PC-3 (cell line): ENCODE measurements around the gene AREL1. TPM values are rescaled to one million over a fixed set of nuclear protein-coding genes. Genes with fewer than 3 reads are reported as not detected.

Experiments used
- ATAC-seq: fragments of 200-7000 bp; cut with Tn5 transposase; 2 replicates; pipeline ENCODE4 v1.9.1; 2020; ENCODE audit warnings: mild to moderate bottlenecking, moderate library complexity
- BruUV-seq: library from RNA; stranded (reverse); fragments of 400-500 nt; replicated peaks from 2 replicates; lab custom pipeline; 2021; lab: Mats Ljungman, UMichigan
- CTCF ChIA-PET: fragments of 300-600 bp; sonication (Branson Sonifier 250); formaldehyde crosslinking; loops from one replicate; lab custom pipeline; 2022; ENCODE audit warnings: antibody characterized with exemption; lab: Charles Lee
- POLR2A ChIA-PET: fragments of 300-600 bp; sonication (Branson Sonifier 250); formaldehyde crosslinking; loops from one replicate; lab custom pipeline; 2022; ENCODE audit warnings: antibody characterized with exemption; ENCODE audit not compliant: unreplicated experiment; lab: Charles Lee
- DNase-seq: peaks from one replicate; pipeline ENCODE4 v3.0.0-alpha.2; 2015
- H2AFZ ChIP-seq: fragments of 300-600 bp; sonication (generic); 2 replicates; pipeline ENCODE4 v1.6.0; 2016; ENCODE audit warnings: antibody characterized with exemption, low read length
- H3F3A ChIP-seq: fragments of 300-600 bp; sonication (generic); one replicate; pipeline ENCODE4 v1.6.0; 2017; ENCODE audit warnings: antibody characterized with exemption, low read length, control low read depth, mild to moderate bottlenecking; ENCODE audit not compliant: unreplicated experiment
- H3K27ac ChIP-seq: fragments of 300-600 bp; sonication (generic); 2 replicates; pipeline ENCODE4 v1.5.1; 2016; ENCODE audit warnings: mild to moderate bottlenecking, low read length
- H3K27me3 ChIP-seq: fragments of 300-600 bp; sonication (generic); 2 replicates; pipeline ENCODE4 v1.6.1; 2016; ENCODE audit warnings: low read length, mixed read lengths
- H3K36me3 ChIP-seq: fragments of 300-600 bp; sonication (generic); 2 replicates; pipeline ENCODE4 v1.6.1; 2016; ENCODE audit warnings: low read depth, mixed run types, low read length, mixed read lengths
- H3K4me1 ChIP-seq: fragments of 300-600 bp; sonication (generic); 2 replicates; pipeline ENCODE4 v1.5.1; 2016; ENCODE audit warnings: low read length; ENCODE audit not compliant: insufficient read depth
- H3K4me2 ChIP-seq: fragments of 300-600 bp; sonication (generic); 2 replicates; pipeline ENCODE4 v1.6.0; 2016; ENCODE audit warnings: low read length
- H3K4me3 ChIP-seq: fragments of 300-600 bp; sonication (generic); 2 replicates; pipeline ENCODE4 v1.5.1; 2016; ENCODE audit warnings: mild to moderate bottlenecking, low read length, mixed read lengths
- H3K79me2 ChIP-seq: fragments of 300-600 bp; sonication (generic); 2 replicates; pipeline ENCODE4 v1.6.1; 2017; ENCODE audit warnings: low read length, mixed read lengths
- H3K9ac ChIP-seq: fragments of 300-600 bp; sonication (generic); 2 replicates; pipeline ENCODE4 v1.6.0; 2016; ENCODE audit warnings: mild to moderate bottlenecking, low read length
- H3K9me2 ChIP-seq: fragments of 300-600 bp; sonication (generic); replicated peaks from 2 replicates; pipeline ENCODE4 v1.6.1; 2016; ENCODE audit warnings: mixed run types, low read length, mixed read lengths
- H3K9me3 ChIP-seq: fragments of 300-600 bp; sonication (generic); 2 replicates; pipeline ENCODE4 v1.6.1; 2016; ENCODE audit warnings: low read length, mixed read lengths
- H4K20me1 ChIP-seq: fragments of 300-600 bp; sonication (generic); 2 replicates; pipeline ENCODE4 v1.6.1; 2016; ENCODE audit warnings: low read length, mixed read lengths
- EZH2 ChIP-seq: fragments of 300-600 bp; sonication (generic); IDR thresholded peaks from one replicate; pipeline ENCODE4 v1.6.1; 2017; ENCODE audit warnings: antibody characterized with exemption, mild to moderate bottlenecking, low read length; ENCODE audit not compliant: unreplicated experiment
- EZH2phosphoT487 ChIP-seq: fragments of 300-600 bp; sonication (generic); IDR thresholded peaks from 2 replicates; pipeline ENCODE4 v1.6.1; 2018; ENCODE audit warnings: mild to moderate bottlenecking, antibody characterized with exemption, low read length, borderline replicate concordance
- intact Hi-C: fragments of 100-400 bp; cut with micrococcal nuclease; formaldehyde crosslinking; loops from 2 replicates; pipeline ENCODE4 v1.9.0; 2023
- total RNA-seq: library from RNA; depleted of rRNA; stranded (reverse); fragments of >200 nt; gene quantifications from 2 replicates; pipeline ENCODE4 v1.2.3, GENCODE V29; 2014
- TF ChIP-seq, protein P1 (sequence below): fragments of 300-600 bp; sonication (generic); conservative IDR thresholded peaks from 2 replicates; pipeline ENCODE4 v1.5.1; 2017; ENCODE audit warnings: antibody characterized with exemption, low read depth, mild to moderate bottlenecking, low read length

AREL1 gene
- total RNA-seq, 1 experiment from 2014 or later, result 32.1 TPM

DNA sequence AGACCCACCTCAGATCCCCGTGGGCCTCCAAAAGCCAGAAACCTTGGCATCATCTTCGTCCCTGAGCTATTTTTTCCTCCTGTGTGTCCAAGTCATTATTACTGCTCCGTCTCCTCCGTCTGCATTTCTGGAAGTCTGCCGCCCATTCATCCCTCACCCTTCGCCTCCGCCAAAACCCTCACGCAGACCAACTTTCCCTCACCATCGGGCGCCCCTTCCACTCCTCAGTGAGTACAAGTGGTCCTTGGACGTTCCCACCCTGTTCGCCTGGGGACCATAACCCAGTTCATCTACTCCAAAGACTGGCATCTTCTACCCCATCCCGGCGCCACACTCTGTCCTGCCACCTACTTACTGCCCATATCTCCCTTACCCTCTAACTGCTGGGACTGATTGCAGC is 97.1 kb downstream of the AREL1 start:
- no TSS peak for BruUV-seq
- Histone ChIP-seq H3K9ac (no peak overlapping the region), H4K20me1 (no peaks in the 10 kb centered on the region), H3K4me1 (peaks cover 82% of the 10 kb centered on the region), H3K27ac (peak overlapping the region; percentile 79; the same call in 1 of the 2 replicates), H3K4me3 (no peak overlapping the region), H3K9me3 (no peaks in the 10 kb centered on the region), H3K79me2 (peaks cover 10% of the 10 kb centered on the region), H3K9me2 (no peaks in the 10 kb centered on the region), H3K27me3 (no peaks in the 10 kb centered on the region), H3K36me3 (no peaks in the 10 kb centered on the region), H2AFZ (no peak overlapping the region), H3F3A (peaks cover 7% of the 10 kb centered on the region), H3K4me2 (peak overlapping the region; percentile 66; the same call in 1 of the 2 replicates)
- POLR2A ChIA-PET, result interaction anchor here (0.6 to 0.7 kb wide), 3 partner anchors 31 to 122 kb away, joined by 3 to 4 read pairs (median 3); partner anchors contain the start of gene ISCA2
- intact Hi-C loops, result loop anchor here (2.0 to 5.0 kb wide), 2 partner anchors 57 to 123 kb away; partner anchors contain the start of genes ISCA2 and NPC2
- ATAC-seq (no peak), DNase-seq (no peak)
- no peak for TF ChIP-seq EZH2phosphoT487
- TF ChIP-seq EZH2, result no peak
- TF ChIP-seq, protein P1, sequence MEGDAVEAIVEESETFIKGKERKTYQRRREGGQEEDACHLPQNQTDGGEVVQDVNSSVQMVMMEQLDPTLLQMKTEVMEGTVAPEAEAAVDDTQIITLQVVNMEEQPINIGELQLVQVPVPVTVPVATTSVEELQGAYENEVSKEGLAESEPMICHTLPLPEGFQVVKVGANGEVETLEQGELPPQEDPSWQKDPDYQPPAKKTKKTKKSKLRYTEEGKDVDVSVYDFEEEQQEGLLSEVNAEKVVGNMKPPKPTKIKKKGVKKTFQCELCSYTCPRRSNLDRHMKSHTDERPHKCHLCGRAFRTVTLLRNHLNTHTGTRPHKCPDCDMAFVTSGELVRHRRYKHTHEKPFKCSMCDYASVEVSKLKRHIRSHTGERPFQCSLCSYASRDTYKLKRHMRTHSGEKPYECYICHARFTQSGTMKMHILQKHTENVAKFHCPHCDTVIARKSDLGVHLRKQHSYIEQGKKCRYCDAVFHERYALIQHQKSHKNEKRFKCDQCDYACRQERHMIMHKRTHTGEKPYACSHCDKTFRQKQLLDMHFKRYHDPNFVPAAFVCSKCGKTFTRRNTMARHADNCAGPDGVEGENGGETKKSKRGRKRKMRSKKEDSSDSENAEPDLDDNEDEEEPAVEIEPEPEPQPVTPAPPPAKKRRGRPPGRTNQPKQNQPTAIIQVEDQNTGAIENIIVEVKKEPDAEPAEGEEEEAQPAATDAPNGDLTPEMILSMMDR, result no peak
- CTCF ChIA-PET, result no interaction called here

GRCh38 chr14:74614508-74615495 is 98.1 kb downstream of the AREL1 start:
- POLR2A ChIA-PET, result interaction anchor here (0.6 to 0.7 kb wide), 2 partner anchors 30 to 71 kb away, joined by 3 read pairs; no protein-coding TSS in a partner anchor
- DNase-seq (peak; percentile 65), ATAC-seq (no peak)
- intact Hi-C loops, result loop anchor here (5.0 kb wide), 1 partner anchor 123 kb away; the partner anchor contains the start of genes ISCA2 and NPC2
- TF ChIP-seq, protein P1, result no peak
- TF ChIP-seq EZH2phosphoT487 (no peak), EZH2 (no peak)
- peaks cover 7% of the 10 kb centered on the region for H3F3A ChIP-seq
- H2AFZ ChIP-seq, result no peak overlapping the region
- H3K27ac ChIP-seq, result 0 out of 2 replicates have a peak overlapping the region, but pooled peaks have one; percentile 16
- H3K4me2 ChIP-seq, result peak overlapping the region; percentile 20
- BruUV-seq, result no TSS peak
- peaks cover 11% of the 10 kb centered on the region for H3K79me2 ChIP-seq
- H3K4me3 ChIP-seq, result no peak overlapping the region
- no peaks in the 10 kb centered on the region for H3K9me3 ChIP-seq
- no peak overlapping the region for H3K9ac ChIP-seq
- H3K27me3 ChIP-seq, result no peaks in the 10 kb centered on the region
- H3K9me2 ChIP-seq, result no peaks in the 10 kb centered on the region
- H3K36me3 ChIP-seq, result no peaks in the 10 kb centered on the region
- no peaks in the 10 kb centered on the region for H4K20me1 ChIP-seq
- peaks cover 72% of the 10 kb centered on the region for H3K4me1 ChIP-seq
- CTCF ChIA-PET, result no interaction called here
